Esophagus squamous epithelium (tissue), 5 donors: Measurements from ENCODE around the gene ACTG1. TPM values are rescaled to one million over a fixed set of nuclear protein-coding genes. Genes with fewer than 3 reads are reported as not detected.

Experiments used
- DNase-seq: peaks from one replicate; lab custom pipeline; 2025; lab: John Stamatoyannopoulos, UW
- H3K27ac ChIP-seq, 4 donors: fragments of 200-600 bp; sonication (generic); one replicate each; pipeline ENCODE4 v1.5.1; 2016 to 2019; ENCODE audit warnings: mild to moderate bottlenecking in 1 of 4
- H3K27me3 ChIP-seq, 4 donors: fragments of 200-600 bp; sonication (generic); 1 replicate in 3 of 4; 2 replicates in 1 of 4; pipeline versions ENCODE4 v1.5.1 to v1.6.0; 2017 to 2021; ENCODE audit warnings: antibody characterized with exemption in 1 of 4
- H3K36me3 ChIP-seq, 3 donors: fragments of 200-600 bp; sonication (generic); one replicate each; pipeline ENCODE4 v1.5.1; 2016 to 2019
- H3K4me1 ChIP-seq, 3 donors: fragments of 200-600 bp; sonication (generic); one replicate each; pipeline ENCODE4 v1.5.1; 2017 to 2019
- H3K4me3 ChIP-seq, 4 donors: fragments of 200-600 bp; sonication (generic); 1 replicate in 3 of 4; 2 replicates in 1 of 4; pipeline ENCODE4 v1.5.1; 2016 to 2019; ENCODE audit warnings: mild to moderate bottlenecking in 2 of 4, moderate library complexity in 1 of 4
- H3K9me3 ChIP-seq, 3 donors: fragments of 200-600 bp; sonication (generic); one replicate each; pipeline ENCODE4 v1.5.1; 2016 to 2019
- POLR2A ChIP-seq, 4 donors: fragments of 450-650 bp; IDR thresholded peaks; one replicate each; pipeline ENCODE4 v1.6.1; 2017; ENCODE audit warnings: antibody characterized with exemption in 4 of 4, mild to moderate bottlenecking in 4 of 4, moderate library complexity in 3 of 4
- WGBS, 2 donors: methylation state at CpG; one replicate each; pipeline ENCODE4 v1.1.5; 2018; 5-methylcytosine and 5-hydroxymethylcytosine counted together
- intact Hi-C: fragments of 100-400 bp; cut with DNase I; formaldehyde crosslinking; loops from one replicate; pipeline ENCODE4 v1.15.0; 2022
- total RNA-seq, 4 donors: library from RNA; depleted of rRNA; stranded (reverse); fragments of >200 nt; gene quantifications; one replicate each; pipeline ENCODE4 v1.1.0, GENCODE V29; 2016
- TF ChIP-seq, protein P1 (sequence below), 6 experiments: fragments of 450-650 bp in 4 of 6; fragments of 200-600 bp in 2 of 6; sonication (generic) in 2 of 6; IDR thresholded peaks; one replicate each; pipeline ENCODE4 v1.5.1; 2016 to 2019; ENCODE audit warnings: antibody characterized with exemption in 6 of 6, mild to moderate bottlenecking in 4 of 6, moderate library complexity in 4 of 6
- donor health status: DM: yes; HTN: yes; CAD: no.

Gene ACTG1
- total RNA-seq, 4 donors from 2014 or later: 3,349 to 6,664 (median 4,433) TPM

DNA sequence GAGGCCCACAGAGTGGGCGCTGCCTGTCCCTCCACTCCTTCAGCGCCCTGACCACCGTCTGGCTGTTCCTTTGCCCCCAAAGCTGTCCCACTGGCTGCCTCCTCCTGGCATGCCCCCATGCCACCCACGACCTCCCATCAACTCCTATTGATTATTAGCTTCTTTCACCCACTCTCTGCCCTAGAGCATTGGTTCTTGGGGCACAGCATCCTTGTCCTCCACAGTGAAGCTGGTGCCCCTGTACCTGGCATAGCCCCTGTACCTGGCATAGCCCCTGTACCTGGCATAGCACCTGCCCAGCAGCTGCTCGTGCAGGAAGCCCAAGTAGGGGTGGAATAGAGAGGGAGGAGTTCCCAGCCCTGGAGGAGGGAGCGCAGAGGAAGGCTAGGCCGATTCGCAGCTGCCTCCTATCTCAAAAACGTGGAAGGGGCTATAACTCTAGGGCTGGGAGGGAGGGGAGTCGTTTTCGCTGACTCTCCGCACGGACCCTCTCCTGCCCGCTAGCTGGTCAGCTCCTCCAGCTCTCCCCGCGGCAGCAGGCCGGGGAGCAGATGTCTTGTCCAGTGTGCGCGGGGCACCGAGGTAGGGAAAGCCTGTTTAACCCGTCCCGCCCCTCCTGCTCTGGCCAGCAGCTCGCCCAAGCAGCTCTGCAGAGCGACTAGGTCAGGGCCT, 5.7 kb upstream of the ACTG1 start:
- Histone ChIP-seq H3K27me3 (peaks cover 0 to 12% (median 0%) of the 10 kb centered on the region in 4 donors), H3K4me1 (peaks cover 47 to 72% (median 50%) of the 10 kb centered on the region in 3 donors), H3K4me3 (peak overlapping the region; percentile 47 to 98 (median 76)), H3K27ac (peak overlapping the region; percentile 79 to 100 (median 100)), H3K9me3 (no peaks in the 10 kb centered on the region), H3K36me3 (no peaks in the 10 kb centered on the region)
- intact Hi-C loops: no loop called here
- no peak for DNase-seq
- WGBS, 2 donors: 42% methylated on average over 6 to 13 of the region's 24 CpGs
- TF ChIP-seq, protein P1, sequence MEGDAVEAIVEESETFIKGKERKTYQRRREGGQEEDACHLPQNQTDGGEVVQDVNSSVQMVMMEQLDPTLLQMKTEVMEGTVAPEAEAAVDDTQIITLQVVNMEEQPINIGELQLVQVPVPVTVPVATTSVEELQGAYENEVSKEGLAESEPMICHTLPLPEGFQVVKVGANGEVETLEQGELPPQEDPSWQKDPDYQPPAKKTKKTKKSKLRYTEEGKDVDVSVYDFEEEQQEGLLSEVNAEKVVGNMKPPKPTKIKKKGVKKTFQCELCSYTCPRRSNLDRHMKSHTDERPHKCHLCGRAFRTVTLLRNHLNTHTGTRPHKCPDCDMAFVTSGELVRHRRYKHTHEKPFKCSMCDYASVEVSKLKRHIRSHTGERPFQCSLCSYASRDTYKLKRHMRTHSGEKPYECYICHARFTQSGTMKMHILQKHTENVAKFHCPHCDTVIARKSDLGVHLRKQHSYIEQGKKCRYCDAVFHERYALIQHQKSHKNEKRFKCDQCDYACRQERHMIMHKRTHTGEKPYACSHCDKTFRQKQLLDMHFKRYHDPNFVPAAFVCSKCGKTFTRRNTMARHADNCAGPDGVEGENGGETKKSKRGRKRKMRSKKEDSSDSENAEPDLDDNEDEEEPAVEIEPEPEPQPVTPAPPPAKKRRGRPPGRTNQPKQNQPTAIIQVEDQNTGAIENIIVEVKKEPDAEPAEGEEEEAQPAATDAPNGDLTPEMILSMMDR (IDR thresholded peaks at IDR 0.05): no peak
- no peak for TF ChIP-seq POLR2A (IDR thresholded peaks at IDR 0.05)

DNA sequence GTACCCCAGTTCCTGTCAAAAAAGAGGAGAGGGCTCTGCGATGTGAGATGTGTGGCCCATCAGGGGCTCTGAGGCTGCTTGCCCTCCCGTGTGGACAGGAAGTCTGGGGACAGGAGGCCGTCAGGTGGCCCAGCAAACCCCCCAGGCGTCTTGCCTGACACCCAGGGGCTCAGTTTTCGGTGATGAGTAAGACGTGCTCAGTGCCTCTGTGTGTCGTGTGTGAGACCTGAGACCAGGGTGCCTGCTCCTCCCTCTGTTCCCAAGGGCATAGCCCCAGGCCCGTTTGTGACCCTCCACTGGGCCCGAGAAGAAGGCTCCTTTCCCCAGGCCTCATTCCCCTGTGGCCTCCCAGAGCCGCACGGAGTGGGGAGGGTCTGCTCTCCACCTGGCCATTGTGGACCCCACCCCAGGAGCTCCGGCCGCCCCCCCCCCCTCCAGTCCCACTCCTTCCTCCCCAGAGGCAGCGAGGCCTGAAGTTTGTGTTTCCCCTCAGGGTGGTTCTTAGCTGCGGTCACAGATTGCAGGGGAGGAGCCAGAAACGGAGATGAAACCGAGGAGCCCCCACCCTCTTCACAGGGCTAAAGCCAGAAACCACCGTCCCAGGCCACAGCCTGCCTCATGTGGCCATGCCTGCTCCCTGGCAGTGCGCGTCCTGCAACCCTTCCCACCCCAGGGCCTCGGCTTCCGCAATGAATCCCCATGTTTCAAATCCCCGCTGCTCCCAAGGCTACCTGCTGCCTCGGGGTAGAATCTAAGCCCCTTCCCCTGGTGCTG, 4.9 kb upstream of the ACTG1 start:
- Histone ChIP-seq H3K27me3 (peaks cover 0 to 5% (median 0%) of the 10 kb centered on the region in 4 donors), H3K9me3 (no peaks in the 10 kb centered on the region), H3K4me3 (peak overlapping the region in 3 of 4 donors; percentile 47 to 98 (median 96)), H3K36me3 (no peaks in the 10 kb centered on the region), H3K4me1 (peaks cover 47 to 69% (median 48%) of the 10 kb centered on the region in 3 donors), H3K27ac (peak overlapping the region; percentile 79 to 100 (median 100))
- TF ChIP-seq POLR2A (IDR thresholded peaks at IDR 0.05): peak in 1 of 4 donors; percentile 22
- TF ChIP-seq, protein P1 (IDR thresholded peaks at IDR 0.05): no peak
- WGBS, 2 donors: 59 to 62% methylated on average over 12 to 14 of the region's 24 CpGs
- no peak for DNase-seq
- intact Hi-C loops: no loop called here

DNA sequence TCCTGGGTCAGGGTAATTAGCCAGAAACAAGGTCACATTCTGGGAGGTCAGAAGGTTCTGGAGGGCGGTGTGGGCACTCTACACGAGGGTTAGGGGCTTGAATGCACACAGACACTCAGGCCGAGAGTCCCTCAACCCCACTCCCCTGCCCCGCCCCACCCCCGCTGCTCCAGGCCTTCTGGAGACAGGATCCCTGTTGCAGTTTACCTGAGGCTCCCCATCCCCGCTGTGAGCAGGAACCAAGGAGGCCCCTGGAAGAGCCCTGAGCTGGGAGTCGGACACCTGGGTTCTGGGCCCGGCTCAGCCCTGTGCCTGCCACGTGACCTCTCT, 4.4 kb upstream of the ACTG1 start:
- DNase-seq: no peak
- intact Hi-C loops: no loop called here
- 45 to 55% methylated on average over 2 to 3 of the region's 9 CpGs for WGBS, 2 donors
- Histone ChIP-seq H3K9me3 (no peaks in the 10 kb centered on the region), H3K4me3 (peak overlapping the region in 2 of 4 donors; percentile 96 to 98), H3K27ac (peak overlapping the region; percentile 79 to 100 (median 100)), H3K36me3 (peaks cover 0 to 5% (median 2%) of the 10 kb centered on the region in 3 donors), H3K4me1 (peaks cover 47 to 69% (median 48%) of the 10 kb centered on the region in 3 donors), H3K27me3 (no peaks in the 10 kb centered on the region)
- TF ChIP-seq POLR2A (IDR thresholded peaks at IDR 0.05): no peak
- TF ChIP-seq, protein P1 (IDR thresholded peaks at IDR 0.05): no peak

DNA sequence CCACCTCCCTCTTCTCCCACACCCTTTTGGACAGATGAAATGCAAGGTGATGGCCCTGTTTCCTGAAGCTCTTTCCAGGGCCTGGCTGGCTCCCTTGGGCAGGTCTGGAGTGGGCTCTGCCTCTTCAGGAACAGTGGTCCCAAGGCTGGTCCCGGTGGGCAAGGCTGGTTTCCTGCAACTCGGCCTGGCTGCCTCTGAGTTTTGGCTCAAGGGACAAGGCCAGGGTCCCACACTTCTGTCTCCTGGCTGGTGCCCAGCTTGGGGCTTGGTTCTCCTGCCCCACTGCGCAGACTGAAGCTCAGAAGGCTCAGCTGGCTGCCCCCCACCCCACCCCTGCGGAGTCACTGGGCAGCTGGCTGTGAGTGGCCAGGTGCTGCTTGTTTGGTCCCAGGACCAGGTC, 3.8 kb upstream of the ACTG1 start:
- Histone ChIP-seq H3K9me3 (no peaks in the 10 kb centered on the region), H3K36me3 (peaks cover 1 to 10% (median 7%) of the 10 kb centered on the region in 3 donors), H3K27ac (peak overlapping the region; percentile 99 to 100 (median 100)), H3K4me1 (peaks cover 47 to 74% (median 48%) of the 10 kb centered on the region in 3 donors), H3K4me3 (peak overlapping the region; percentile 91 to 99 (median 97)), H3K27me3 (no peaks in the 10 kb centered on the region)
- TF ChIP-seq, protein P1 (IDR thresholded peaks at IDR 0.05): no peak
- no peak for TF ChIP-seq POLR2A (IDR thresholded peaks at IDR 0.05)
- WGBS, 2 donors: 50% methylated on average over 2 of the region's 4 CpGs; no CpG with 5 or more reads in 1 of the 2 donors
- no peak for DNase-seq
- intact Hi-C loops: no loop called here
